Measurements from ENCODE around the gene C2.
"Not testable (repeated sequence)": the region's sequence is repeated elsewhere in the genome, so short reads cannot be mapped to it uniquely, and the experiment has no call there.

C2 gene

DNA sequence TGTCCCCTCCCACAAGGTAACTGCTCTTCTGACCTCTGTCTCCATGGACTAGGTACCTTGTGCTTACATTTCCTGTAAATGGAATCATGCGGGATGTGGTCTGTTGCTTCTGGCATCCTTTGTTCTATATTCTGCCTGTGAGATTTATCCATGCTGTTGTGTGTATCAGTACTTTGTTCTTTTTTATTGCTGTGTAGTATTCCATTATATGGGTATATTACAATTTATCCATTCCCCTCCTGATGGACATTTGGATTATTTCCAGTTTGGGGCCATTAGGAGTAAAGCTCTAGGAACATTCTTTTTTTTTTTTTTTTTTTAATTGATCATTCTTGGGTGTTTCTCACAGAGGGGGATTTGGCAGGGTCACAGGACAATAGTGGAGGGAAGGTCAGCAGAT lies 3.4 kb downstream of the C2 start:
- no peak for DNase-seq

DNA sequence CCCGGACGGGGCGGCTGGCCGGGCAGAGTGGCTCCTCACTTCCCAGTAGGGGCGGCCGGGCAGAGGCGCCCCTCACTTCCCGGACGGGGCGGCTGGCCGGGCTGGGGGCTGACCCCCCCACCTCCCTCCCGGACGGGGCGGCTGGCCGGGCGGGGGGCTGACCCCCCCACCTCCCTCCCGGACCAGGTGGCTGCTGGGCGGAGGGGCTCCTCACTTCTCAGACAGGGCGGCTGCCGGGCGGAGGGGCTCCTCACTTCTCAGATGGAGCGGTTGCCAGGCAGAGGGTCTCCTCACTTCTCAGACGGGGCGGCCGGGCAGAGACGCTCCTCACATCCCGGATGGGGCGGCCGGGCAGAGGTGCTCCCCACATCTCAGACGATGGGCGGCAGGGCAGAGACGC lies 4.6 kb downstream of the C2 start:
- not testable (repeated sequence) for DNase-seq

DNA sequence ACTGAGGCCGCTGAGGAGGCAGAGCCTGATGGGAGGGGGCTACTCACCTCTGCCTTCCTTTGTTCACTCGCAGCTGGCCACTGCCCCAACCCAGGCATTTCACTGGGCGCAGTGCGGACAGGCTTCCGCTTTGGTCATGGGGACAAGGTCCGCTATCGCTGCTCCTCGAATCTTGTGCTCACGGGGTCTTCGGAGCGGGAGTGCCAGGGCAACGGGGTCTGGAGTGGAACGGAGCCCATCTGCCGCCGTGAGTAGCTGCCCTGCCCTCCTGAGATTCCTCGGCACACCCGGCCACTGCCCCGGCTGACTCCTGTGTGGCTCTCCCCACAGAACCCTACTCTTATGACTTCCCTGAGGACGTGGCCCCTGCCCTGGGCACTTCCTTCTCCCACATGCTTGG lies 6.0 kb downstream of the C2 start:
- no peak for DNase-seq

DNA sequence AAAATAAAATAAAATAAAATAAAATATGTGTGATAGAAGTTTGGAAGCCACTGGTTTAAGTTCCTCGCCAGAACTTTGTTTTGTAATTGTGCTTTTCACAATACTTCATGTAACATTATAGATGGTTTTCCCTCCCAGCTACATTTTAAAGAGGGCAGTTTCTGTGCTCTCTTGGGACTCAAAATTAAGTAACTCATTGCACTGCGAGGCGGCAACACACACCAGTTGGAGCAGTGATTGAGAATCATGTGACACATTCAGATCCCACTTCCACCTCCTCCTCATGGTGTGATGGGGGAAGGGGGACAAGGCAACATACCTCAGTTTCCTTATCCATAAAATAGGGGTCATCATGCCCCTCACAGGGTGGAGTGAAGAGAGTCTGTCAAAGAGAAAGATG lies 7.5 kb downstream of the C2 start:
- DNase-seq, result no peak

DNA sequence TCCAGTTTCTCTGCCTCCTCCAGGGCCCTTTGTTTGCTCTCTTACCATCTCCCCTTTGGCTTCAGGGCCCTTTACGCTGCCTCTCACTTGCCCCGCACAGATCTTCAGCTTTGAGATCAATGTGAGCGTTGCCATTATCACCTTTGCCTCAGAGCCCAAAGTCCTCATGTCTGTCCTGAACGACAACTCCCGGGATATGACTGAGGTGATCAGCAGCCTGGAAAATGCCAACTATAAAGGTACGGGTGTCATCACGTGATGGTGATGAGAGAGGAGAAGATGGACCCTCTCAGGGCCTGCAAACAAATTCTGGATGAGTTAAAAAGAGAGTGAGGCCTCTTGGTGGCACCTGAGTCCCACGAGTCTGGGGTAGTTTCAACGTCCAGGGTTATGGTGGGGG lies 8.3 kb downstream of the C2 start:
- DNase-seq, result no peak

DNA sequence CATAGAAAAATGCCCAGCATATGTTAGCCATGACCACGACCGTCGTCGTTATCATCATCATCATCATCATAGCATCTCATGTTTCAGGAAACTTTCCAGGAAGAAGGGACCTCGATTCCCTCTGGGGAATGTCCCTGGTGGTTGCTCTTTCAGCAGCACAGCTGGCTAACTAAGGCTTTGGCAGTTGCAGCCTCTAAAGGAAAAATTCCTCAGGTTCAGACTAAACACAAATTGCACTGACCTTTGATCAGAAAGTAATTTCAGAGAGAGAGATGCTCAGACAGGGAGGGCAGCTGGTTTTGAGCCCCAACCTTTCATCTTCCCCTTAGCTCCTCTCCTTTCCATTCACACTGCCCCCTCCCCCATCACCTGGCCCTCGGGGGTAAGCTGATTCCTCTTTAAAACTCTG lies 12.7 kb downstream of the C2 start:
- DNase-seq, result no peak

DNA sequence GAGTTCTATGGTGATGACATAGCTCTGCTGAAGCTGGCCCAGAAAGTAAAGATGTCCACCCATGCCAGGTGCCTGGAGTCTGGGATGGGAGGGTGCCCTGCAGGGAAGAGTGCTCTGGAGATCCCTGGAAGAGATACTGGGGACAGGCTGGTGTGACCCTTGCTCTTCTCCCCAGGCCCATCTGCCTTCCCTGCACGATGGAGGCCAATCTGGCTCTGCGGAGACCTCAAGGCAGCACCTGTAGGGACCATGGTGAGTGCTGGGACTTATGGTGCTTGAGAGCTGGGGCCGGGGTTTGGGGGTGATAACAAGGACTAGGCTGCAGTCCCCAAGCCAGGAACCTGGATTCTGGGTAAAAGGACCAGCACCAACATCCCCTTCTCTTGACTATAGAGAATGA lies 16.2 kb downstream of the C2 start:
- DNase-seq, result no peak

DNA sequence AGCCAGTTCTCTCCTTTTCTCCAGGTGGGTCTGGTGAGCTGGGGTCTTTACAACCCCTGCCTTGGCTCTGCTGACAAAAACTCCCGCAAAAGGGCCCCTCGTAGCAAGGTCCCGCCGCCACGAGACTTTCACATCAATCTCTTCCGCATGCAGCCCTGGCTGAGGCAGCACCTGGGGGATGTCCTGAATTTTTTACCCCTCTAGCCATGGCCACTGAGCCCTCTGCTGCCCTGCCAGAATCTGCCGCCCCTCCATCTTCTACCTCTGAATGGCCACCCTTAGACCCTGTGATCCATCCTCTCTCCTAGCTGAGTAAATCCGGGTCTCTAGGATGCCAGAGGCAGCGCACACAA lies 17.6 kb downstream of the C2 start:
- DNase-seq, result no peak

DNA sequence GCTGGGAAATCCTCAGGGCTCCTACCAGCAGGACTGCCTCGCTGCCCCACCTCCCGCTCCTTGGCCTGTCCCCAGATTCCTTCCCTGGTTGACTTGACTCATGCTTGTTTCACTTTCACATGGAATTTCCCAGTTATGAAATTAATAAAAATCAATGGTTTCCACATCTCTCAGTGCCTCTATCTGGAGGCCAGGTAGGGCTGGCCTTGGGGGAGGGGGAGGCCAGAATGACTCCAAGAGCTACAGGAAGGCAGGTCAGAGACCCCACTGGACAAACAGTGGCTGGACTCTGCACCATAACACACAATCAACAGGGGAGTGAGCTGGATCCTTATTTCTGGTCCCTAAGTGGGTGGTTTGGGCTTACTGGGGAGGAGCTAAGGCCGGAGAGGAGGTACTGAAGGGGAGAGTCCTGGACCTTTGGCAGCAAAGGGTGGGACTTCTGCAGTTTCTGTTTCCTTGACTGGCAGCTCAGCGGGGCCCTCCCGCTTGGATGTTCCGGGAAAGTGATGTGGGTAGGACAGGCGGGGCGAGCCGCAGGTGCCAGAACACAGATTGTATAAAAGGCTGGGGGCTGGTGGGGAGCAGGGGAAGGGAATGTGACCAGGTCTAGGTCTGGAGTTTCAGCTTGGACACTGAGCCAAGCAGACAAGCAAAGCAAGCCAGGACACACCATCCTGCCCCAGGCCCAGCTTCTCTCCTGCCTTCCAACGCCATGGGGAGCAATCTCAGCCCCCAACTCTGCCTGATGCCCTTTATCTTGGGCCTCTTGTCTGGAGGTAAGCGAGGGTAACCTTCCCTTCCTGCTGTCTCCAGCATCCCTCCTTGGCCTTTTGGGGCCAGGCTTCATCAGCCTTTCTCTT lies 18.2 kb downstream of the C2 start, which contains the start of gene CFB:
TSS of gene CFB (plus strand) at position 589 of the 863 bp plus-strand sequence. CDS start at position 716, 127 bp downstream.
- DNase-seq, result no peak

DNA sequence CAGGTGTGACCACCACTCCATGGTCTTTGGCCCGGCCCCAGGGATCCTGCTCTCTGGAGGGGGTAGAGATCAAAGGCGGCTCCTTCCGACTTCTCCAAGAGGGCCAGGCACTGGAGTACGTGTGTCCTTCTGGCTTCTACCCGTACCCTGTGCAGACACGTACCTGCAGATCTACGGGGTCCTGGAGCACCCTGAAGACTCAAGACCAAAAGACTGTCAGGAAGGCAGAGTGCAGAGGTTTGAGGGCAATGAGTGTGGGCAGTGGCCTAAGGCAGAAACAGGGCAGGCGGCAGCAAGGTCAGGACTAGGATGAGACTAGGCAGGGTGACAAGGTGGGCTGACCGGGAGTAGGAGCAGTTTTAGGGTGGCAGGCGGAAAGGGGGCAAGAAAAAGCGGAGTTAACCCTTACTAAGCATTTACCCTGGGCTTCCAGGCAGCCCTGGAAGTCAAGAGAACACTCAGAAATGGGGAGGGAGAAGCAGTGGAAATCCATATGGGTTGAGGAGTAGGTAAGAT lies 18.9 kb downstream of the C2 start:
- DNase-seq, result no peak

DNA sequence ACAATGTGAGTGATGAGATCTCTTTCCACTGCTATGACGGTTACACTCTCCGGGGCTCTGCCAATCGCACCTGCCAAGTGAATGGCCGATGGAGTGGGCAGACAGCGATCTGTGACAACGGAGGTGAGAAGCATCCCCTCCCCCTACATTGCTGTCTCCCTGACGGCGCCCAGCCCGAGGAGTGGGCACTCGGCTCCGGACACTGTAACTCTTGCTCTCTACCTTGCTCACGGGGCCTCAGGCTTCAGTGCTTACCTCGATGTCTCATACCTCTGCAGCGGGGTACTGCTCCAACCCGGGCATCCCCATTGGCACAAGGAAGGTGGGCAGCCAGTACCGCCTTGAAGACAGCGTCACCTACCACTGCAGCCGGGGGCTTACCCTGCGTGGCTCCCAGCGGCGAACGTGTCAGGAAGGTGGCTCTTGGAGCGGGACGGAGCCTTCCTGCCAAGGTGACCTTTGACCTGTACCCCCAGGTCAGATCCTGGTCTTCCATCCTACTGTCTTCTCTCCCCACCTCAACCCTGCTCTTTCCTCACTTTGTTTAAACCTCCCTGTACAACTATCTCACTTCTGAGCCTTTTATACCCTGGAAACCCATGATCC lies 19.7 kb downstream of the C2 start:
- DNase-seq, result no peak

DNA sequence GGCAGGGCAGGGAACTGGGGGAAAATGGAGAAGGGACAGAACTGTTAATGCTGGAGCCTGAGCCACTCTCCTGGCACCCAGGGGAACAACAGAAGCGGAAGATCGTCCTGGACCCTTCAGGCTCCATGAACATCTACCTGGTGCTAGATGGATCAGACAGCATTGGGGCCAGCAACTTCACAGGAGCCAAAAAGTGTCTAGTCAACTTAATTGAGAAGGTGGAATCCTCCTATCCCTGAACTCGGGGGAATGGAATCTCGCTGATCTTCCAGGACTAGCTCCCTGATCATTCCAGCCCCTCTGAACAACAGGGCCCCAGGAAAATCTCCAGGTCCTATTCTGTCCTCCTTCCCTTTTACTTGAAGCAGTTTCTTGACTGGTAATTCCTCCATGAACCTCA lies 20.3 kb downstream of the C2 start:
- DNase-seq, result no peak

DNA sequence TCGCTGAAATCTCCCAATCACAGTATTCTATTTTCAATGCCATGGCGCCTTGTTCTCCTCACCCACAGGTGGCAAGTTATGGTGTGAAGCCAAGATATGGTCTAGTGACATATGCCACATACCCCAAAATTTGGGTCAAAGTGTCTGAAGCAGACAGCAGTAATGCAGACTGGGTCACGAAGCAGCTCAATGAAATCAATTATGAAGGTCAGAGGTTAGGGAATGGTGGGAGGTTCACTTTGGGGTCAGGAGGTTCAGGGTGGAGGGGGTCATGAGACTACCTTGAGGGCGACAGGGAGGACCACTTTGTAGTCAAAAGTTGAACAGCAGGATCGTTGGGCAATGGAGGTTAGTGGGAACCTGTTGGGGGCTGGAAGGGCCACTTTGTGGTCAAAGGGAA lies 20.8 kb downstream of the C2 start:
- DNase-seq, result no peak

DNA sequence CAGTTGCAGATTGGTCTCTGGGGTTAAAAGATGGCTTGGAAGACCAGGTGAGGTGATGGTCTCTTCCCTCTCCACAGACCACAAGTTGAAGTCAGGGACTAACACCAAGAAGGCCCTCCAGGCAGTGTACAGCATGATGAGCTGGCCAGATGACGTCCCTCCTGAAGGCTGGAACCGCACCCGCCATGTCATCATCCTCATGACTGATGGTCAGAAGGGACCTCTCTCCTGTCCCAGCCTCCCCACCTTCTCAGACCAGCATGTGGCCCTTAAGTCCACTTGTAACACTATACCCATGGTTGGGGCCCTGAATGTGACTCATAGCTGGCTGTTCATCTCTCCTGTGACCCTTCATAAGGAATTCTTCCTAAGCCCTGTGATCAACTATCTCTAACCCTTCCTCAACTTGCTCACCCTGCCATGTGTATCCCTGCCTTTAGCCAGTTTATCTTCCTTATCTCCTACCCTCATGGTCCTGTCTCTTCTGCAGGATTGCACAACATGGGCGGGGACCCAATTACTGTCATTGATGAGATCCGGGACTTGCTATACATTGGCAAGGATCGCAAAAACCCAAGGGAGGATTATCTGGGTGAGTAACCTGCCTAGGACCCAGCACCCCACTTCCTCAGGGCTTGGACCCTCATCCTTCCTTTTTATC lies 21.4 kb downstream of the C2 start:
- DNase-seq, result no peak

DNA sequence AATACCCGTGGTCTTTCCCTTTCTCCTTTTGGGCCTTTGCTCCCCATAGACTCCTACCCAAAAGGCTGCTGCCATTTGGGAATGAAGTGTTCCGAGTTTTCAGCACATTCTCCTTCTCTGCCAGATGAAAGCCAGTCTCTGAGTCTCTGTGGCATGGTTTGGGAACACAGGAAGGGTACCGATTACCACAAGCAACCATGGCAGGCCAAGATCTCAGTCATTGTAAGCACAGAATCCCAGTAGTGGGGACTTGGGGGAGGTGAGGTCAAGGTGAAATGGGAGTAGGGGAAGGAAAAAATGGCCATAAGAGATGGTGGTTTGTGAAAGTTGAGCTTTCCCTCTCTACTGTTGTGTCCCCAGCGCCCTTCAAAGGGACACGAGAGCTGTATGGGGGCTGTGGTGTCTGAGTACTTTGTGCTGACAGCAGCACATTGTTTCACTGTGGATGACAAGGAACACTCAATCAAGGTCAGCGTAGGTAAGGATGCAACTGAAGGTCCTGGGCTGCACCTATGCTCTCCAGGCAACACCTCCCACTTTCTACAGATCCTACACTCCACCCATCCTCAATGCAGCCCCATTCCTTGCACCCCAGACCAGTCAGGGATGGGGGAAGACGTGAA lies 22.5 kb downstream of the C2 start:
- DNase-seq, result no peak

DNA sequence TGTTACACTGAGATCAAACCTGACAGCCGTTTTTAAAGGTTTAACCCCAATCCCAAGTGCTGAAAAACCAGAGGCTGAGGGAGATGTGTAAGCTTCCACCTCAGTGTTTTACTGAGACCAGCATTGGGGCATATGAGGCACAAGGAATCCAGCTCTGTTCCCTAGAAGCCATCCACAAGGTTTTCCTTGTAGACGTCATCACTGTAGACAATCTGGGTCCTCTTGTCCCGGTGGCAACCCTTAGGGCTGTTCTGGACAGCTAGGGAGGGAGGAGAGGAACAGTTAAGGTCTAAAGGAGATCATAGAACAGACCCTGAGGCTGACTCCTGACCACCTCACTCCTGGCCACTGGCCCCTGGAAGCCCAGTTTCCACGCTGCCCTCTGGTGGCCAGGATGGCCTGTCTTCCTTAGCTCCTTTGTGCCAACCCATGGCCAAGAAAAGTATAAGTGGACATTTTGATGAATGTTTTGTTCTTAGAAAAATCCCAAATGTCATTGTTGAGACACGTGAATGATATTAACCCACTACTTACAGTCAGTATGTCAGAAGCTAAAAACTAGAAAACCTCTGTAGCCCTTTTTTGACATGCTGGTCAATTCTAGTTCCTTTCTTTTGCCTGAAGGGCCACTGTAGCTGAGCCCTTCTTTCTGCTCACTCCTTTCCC lies 24.8 kb downstream of the C2 start:
- DNase-seq, result peak; percentile 24

DNA sequence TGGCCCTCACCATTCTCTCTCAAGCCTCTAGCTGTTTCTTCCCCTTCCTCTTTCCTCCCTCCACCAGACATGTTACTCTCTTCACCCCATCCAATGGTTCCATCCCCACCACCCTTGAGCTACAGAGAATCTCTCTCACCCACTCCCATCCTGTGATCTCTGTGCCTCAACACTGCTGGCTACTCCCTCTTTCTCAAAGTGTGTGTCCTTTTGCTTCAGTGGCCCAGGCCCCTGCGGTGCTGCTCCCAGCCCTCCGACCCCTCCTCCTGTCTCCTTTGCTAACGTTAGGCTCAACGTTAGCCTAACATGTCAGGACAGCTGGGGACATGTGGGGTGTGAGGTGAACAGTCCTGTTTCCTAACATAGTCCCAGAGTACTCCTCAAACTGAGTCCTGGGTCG lies 25.4 kb downstream of the C2 start:
- no peak for DNase-seq

DNA sequence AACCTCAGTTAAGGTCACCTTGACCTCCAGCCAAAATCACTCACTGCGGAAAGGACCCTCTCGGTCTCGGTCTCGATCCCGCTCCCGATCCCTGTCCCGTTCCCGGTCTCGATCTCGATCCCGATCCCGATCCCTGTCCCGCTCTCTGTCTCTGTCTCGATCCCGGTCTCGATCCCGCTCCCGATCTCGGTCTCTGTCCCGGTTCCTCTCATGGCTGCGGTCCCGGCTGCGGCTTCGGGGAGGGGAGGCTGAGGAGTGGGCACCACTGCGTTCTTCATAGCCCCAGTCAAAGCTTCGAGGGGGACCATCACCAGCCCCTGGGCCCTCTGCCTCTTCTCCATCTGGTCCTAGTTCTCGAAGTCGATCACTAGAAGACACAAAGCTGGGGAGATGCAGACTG lies 27.0 kb downstream of the C2 start:
- DNase-seq, result no peak

DNA sequence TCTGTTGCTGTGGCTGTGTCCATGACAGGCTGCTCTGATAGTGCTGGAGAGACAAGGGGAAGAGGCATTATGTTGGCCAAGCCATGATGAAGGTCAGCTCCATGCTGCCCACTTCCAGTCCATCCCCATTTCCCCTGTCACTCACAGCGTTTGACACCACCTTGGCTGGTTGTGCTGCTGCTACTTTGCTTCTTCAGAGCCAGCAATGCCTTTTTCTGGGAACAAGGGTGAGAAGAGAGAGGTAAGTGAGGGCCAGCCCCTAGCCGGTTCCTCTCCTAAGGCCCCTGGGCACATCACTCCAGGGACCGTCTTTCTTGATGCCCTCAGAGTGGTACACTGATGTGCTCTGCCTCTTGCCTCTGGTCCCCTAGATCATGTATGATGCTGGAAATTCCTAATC lies 29.3 kb downstream of the C2 start:
- no peak for DNase-seq

DNA sequence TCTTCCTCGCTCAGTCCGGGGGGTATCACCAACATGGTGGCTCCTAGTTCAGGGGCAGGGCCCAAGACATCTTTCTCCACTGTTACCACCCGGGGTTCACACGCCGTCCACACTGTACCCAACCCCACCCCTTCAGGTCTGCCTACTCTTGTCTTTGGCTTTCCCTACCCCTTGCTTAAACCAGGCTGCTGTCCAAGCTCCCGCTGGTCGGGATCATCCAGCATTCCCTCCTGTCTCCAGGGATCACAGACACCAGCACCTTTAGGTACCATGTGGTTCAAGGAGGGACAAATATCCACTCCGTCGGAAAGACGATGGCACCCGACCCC lies 30.9 kb downstream of the C2 start:
- DNase-seq, result no peak

DNA sequence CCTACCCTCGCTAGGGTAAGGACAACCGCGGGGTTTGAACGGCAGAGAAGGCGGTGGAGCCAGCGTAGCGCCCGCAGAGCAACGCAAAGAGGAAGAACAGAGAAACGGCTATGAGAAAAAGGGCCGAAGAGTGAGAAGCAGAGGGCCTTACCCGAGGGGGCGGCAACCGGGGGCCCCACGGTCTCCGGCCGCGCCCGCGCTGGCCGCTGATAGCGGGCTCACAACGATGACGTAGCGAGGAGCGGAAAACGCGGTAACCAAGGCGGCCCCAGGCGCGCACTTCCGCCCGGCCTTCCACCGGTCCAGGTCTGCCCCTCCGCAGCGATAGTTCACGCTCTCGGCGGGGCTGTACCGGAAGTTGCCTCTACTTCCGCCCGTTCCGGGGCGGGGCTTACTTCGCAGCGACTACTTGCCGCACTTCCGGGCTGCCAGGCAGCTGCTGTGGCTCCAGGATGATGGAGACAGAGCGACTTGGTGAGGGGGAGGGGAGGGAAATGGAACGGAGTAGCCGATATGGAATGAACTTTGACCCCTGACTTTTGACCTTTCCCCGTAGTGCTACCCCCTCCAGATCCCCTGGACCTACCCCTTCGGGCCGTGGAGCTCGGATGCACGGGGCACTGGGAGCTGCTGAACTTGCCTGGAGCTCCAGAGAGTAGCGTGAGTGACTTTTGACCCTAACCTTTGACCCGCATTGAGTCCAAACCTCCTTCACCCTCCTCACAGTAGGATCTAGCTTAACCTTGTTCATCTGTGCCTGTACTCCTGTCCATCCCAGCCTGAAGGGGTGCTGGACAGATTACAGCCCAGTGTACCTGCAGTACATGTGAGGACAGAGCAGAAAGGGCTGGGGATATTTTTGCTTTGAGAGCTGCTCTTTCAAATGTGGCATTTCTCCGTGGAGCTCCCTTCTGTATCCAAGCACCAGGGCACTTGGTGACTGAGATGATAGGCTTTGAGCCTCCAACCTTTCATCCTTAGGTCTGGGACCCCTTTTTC lies 31.5 kb downstream of the C2 start, which contains the start of the genes NELFE and SKIC2:
TSS of gene NELFE (minus strand) at position 231 of the 999 bp plus-strand sequence. CDS start 525 bp downstream, outside the sequence.
TSS of gene SKIC2 (plus strand) at position 435 of the 999 bp plus-strand sequence. CDS start at position 453, 18 bp downstream.
- peak; percentile 100 for DNase-seq

All from activated CD4-positive, alpha-beta T cell treated with anti-CD3 and anti-CD28 coated beads, Interleukin-2, amount 50 U/mL, for 16 hours (primary cell).